ENCODE measurements around the gene SH3RF2. TPM values are rescaled to one million over a fixed set of nuclear protein-coding genes. Genes with fewer than 3 reads are reported as not detected.

Gene SH3RF2
- total and polyA plus RNA-seq, 10 donors, result 0.04 to 0.44 (median 0.10) TPM; not detected in 2

DNA sequence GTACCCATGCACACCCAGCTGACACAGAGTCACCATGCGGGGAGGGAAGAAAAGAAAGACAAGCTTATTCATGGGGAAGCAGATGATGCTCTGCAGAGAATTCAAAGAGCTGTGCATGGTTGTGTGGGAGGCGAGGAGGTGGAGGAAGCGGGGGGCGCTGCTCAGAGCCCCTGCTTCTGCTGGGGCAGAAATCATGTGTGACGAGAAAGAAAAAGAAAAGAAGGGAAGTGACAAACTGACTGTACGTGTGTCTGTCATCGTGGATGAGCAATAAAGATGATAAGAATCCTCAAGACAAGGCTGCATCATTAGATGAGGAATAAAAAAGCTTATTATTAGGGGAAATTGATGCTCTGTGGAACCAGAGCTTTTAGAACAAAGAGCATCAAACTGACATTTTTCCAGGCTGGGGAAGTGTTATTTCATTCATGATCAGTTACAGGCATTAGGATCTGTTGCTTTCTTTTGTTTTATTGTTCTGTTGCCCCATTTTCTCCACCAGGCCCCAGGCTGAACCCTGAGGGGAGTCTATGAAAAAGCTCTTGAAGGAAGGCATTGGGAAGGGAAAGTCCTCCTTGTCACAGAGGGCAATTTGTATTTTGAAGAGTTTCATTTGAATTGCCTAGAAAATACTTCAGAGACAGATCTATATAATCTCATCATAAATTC lies 20.3 kb upstream of the SH3RF2 start:
- TF ChIP-seq, protein P1, sequence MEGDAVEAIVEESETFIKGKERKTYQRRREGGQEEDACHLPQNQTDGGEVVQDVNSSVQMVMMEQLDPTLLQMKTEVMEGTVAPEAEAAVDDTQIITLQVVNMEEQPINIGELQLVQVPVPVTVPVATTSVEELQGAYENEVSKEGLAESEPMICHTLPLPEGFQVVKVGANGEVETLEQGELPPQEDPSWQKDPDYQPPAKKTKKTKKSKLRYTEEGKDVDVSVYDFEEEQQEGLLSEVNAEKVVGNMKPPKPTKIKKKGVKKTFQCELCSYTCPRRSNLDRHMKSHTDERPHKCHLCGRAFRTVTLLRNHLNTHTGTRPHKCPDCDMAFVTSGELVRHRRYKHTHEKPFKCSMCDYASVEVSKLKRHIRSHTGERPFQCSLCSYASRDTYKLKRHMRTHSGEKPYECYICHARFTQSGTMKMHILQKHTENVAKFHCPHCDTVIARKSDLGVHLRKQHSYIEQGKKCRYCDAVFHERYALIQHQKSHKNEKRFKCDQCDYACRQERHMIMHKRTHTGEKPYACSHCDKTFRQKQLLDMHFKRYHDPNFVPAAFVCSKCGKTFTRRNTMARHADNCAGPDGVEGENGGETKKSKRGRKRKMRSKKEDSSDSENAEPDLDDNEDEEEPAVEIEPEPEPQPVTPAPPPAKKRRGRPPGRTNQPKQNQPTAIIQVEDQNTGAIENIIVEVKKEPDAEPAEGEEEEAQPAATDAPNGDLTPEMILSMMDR (IDR thresholded peaks at IDR 0.05 in 8 of 11, conservative IDR thresholded peaks at IDR 0.05 in 3 of 11), result no peak
- no peak for TF ChIP-seq POLR2AphosphoS5 (IDR thresholded peaks at IDR 0.05)
- TF ChIP-seq POLR2A (IDR thresholded peaks at IDR 0.05), result no peak
- no peaks in the 10 kb centered on the region for H3K4me1 ChIP-seq
- H3K9me3 ChIP-seq, result no peaks in the 10 kb centered on the region
- 73 to 82% (median 75%) methylated on average over 7 of the region's 7 CpGs for WGBS, 5 donors
- no peak overlapping the region for H3K4me3 ChIP-seq
- H3K36me3 ChIP-seq, result no peaks in the 10 kb centered on the region
- no peak overlapping the region for H3K27ac ChIP-seq
- DNase-seq, result no peak
- peaks cover 0 to 10% (median 0%) of the 10 kb centered on the region in 7 donors for H3K27me3 ChIP-seq (replicated peaks in 1 of 7)
- intact Hi-C loops (cut with DNase I; ENCODE audit: low total_unique reads), result no loop called here

DNA sequence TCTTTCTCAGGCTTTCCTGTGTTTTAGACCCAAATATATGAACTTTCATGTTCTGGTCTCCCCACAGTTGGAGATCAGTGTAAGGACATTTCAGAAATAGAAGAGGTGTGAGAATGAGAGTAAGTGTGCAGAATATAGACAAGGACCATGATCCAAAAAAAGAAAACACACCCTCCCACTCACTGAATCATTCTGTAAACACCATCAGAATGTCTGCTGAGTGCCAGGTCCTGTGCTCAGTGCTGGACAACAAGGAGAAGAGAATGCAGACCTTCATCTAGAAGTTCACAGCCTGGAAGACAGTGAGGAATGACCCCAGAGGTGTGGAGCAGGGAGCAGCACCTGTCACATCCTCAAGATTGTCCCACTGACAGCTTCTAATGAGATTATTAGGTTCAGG lies 19.1 kb upstream of the SH3RF2 start:
- Histone ChIP-seq H3K9me3 (no peaks in the 10 kb centered on the region), H3K4me3 (no peak overlapping the region), H3K4me1 (no peaks in the 10 kb centered on the region), H3K27ac (no peak overlapping the region), H3K27me3 (replicated peaks in 1 of 7) (peaks cover 0 to 10% (median 0%) of the 10 kb centered on the region in 7 donors), H3K36me3 (no peaks in the 10 kb centered on the region)
- DNase-seq, result no peak
- intact Hi-C loops (cut with DNase I; ENCODE audit: low total_unique reads), result no loop called here
- TF ChIP-seq POLR2AphosphoS5 (IDR thresholded peaks at IDR 0.05) (no peak), POLR2A (IDR thresholded peaks at IDR 0.05) (no peak)
- TF ChIP-seq, protein P1 (IDR thresholded peaks at IDR 0.05 in 8 of 11, conservative IDR thresholded peaks at IDR 0.05 in 3 of 11), result no peak

DNA sequence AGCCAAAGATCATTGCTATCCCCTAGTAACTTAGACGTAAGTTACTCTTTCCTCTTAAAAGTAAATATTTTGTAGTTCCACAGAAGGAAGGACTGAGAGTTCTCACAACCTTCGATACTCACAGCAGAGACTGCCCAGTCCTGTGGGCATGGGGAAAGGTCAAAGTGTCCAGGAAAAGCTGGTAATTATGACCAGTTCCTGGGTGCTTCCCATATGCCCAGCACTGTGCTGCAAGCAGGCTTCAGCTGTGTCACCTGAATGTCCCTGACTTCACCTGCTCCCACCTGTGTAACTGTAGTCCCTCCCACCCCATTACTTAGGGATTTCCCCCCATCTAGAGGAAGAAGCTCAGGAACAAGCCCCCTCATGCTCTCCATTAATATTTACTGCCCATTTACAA lies 18.0 kb upstream of the SH3RF2 start:
- H3K36me3 ChIP-seq, result no peaks in the 10 kb centered on the region
- no peak overlapping the region for H3K27ac ChIP-seq
- peaks cover 0 to 10% (median 0%) of the 10 kb centered on the region in 7 donors for H3K27me3 ChIP-seq (replicated peaks in 1 of 7)
- H3K9me3 ChIP-seq, result no peaks in the 10 kb centered on the region
- H3K4me3 ChIP-seq, result no peak overlapping the region
- WGBS, 5 donors, result 74 to 87% (median 85%) methylated on average over 2 of the region's 2 CpGs
- DNase-seq, result no peak
- TF ChIP-seq, protein P1 (IDR thresholded peaks at IDR 0.05 in 8 of 11, conservative IDR thresholded peaks at IDR 0.05 in 3 of 11), result no peak
- TF ChIP-seq POLR2AphosphoS5 (IDR thresholded peaks at IDR 0.05) (no peak), POLR2A (IDR thresholded peaks at IDR 0.05) (no peak)
- H3K4me1 ChIP-seq, result no peaks in the 10 kb centered on the region
- intact Hi-C loops (cut with DNase I; ENCODE audit: low total_unique reads), result no loop called here

DNA sequence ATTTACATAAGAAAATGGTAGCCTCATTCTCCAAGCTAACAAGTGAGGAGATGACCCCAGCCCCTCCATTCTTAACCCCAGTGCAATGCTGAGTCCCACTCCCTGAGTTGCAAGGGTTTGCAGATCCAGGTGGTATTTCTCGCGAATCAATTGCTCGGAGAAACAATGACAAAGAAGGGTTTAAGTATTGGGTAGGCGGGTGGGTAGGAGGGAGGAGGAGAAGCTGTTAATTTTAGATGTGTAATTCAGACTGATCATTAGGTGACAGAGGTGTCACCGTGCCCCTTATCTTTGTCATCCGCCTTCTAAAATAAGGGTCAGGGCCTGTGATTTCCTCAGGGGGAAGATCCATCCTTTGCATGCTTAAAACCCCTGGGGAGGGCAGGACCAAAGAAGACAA lies 17.0 kb upstream of the SH3RF2 start:
- no peak for TF ChIP-seq POLR2A (IDR thresholded peaks at IDR 0.05)
- TF ChIP-seq POLR2AphosphoS5 (IDR thresholded peaks at IDR 0.05), result no peak
- TF ChIP-seq, protein P1 (IDR thresholded peaks at IDR 0.05 in 8 of 11, conservative IDR thresholded peaks at IDR 0.05 in 3 of 11), result no peak
- peaks cover 0 to 10% (median 0%) of the 10 kb centered on the region in 7 donors for H3K27me3 ChIP-seq (replicated peaks in 1 of 7)
- DNase-seq, result no peak
- H3K36me3 ChIP-seq, result no peaks in the 10 kb centered on the region
- no peaks in the 10 kb centered on the region for H3K9me3 ChIP-seq
- intact Hi-C loops (cut with DNase I; ENCODE audit: low total_unique reads), result no loop called here
- no peaks in the 10 kb centered on the region for H3K4me1 ChIP-seq
- WGBS, 5 donors, result 82 to 86% (median 84%) methylated on average over 6 of the region's 6 CpGs
- H3K27ac ChIP-seq, result no peak overlapping the region
- no peak overlapping the region for H3K4me3 ChIP-seq
